ENCODE results near the gene MAEA. TPM values are rescaled to one million over a fixed set of nuclear protein-coding genes. Genes with fewer than 3 reads are reported as not detected.
A peak's percentile ranks its signal among the peaks of the same experiment; 100 is the strongest.

Gene MAEA
- total and polyA plus RNA-seq, 9 of the 15 experiments (the other 6 are each of a cell fraction or from before 2014, with no cell fraction given): 2.1 to 86.5 (median 45.0) TPM

GRCh38 chr4:1246901-1247863 lies 42.5 kb upstream of the MAEA start:
- peak overlapping the region; percentile 86 for H3K4me3 ChIP-seq
- H3K27ac ChIP-seq (ENCODE audit: extremely low read depth, low read depth, low read length): peak overlapping the region; percentile 86
- peak overlapping the region; percentile 82; the same call in 1 of the 2 replicates for H2AFZ ChIP-seq (ENCODE audit: low read depth, low read length)
- H3K4me2 ChIP-seq (ENCODE audit: insufficient read depth, low read length): peak overlapping the region; percentile 78
- H3K9me1 ChIP-seq (ENCODE audit: control insufficient read depth, insufficient read depth, low read length): peaks cover 14% of the 10 kb centered on the region
- in situ Hi-C loops (cut with MboI): no loop called here
- ATAC-seq (peak; percentile 37), FAIRE-seq (peak; percentile 26), DNase-seq (ENCODE audit: extremely low read depth in 1 of 4, low spot score in 3 of 4) (peak; percentile 43 to 53 (median 48))
- CTCF ChIA-PET (ENCODE audit: low intra/inter-chr PET ratio): no interaction called here
- peaks cover 74% of the 10 kb centered on the region for H3K79me2 ChIP-seq (ENCODE audit: control insufficient read depth, insufficient read depth, low read length)
- H3K36me3 ChIP-seq (ENCODE audit: control insufficient read depth, insufficient read depth, low read length): peaks cover 26% of the 10 kb centered on the region; the same call in 1 of the 3 replicates
- no TSS peak for BruUV-seq (replicated peaks)
- intact Hi-C loops (cut with micrococcal nuclease): no loop called here
- H3K27me3 ChIP-seq (ENCODE audit: control insufficient read depth in 2 of 2, insufficient read depth in 2 of 2, low read length in 2 of 2): no peaks in the 10 kb centered on the region
- POLR2A ChIA-PET: interaction anchor here (0.8 to 1.2 kb wide), 4 partner anchors 9 to 229 kb away, joined by 3 to 4 read pairs (median 4); no protein-coding TSS in a partner anchor
- peaks cover 8% of the 10 kb centered on the region for H3K9me3 ChIP-seq (replicated peaks; ENCODE audit: control insufficient read depth, insufficient read depth, low read depth, low read length)
- peaks cover 4 to 83% of the 10 kb centered on the region in 2 experiments; a peak in 4 of 5 replicates for H3K4me1 ChIP-seq (replicated peaks in 1 of 2; ENCODE audit: control insufficient read depth in 2 of 2, insufficient read depth in 2 of 2, low read length in 2 of 2)
- H3K9ac ChIP-seq (ENCODE audit: insufficient read depth in 1 of 2, low read depth in 2 of 2, low read length in 2 of 2): peak overlapping the region; percentile 91 to 94
- H4K20me1 ChIP-seq (replicated peaks; ENCODE audit: control insufficient read depth, insufficient read depth, low read length): no peaks in the 10 kb centered on the region; the same call in 1 of the 2 replicates
- WGBS (ENCODE audit: insufficient coverage, low coverage, missing lambda C conversion rate): 16% methylated on average over 35 of the region's 48 CpGs
- TF ChIP-seq, protein P1, sequence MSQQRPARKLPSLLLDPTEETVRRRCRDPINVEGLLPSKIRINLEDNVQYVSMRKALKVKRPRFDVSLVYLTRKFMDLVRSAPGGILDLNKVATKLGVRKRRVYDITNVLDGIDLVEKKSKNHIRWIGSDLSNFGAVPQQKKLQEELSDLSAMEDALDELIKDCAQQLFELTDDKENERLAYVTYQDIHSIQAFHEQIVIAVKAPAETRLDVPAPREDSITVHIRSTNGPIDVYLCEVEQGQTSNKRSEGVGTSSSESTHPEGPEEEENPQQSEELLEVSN (IDR thresholded peaks at IDR 0.05; ENCODE audit: borderline replicate concordance in 1 of 2, extremely low read depth in 1 of 2, insufficient read depth in 1 of 2, insufficient read length in 1 of 2, low read depth in 1 of 2, low read length in 1 of 2, poor library complexity in 1 of 2, severe bottlenecking in 1 of 2): peak in 1 of 2 experiments; percentile 67
- TF ChIP-seq STAG1 (CRISPR knock-in tag; IDR thresholded peaks at IDR 0.05; ENCODE audit: borderline replicate concordance) (no peak), CHD1 (IDR thresholded peaks at IDR 0.05; ENCODE audit: low read length) (no peak), EP400 (IDR thresholded peaks at IDR 0.05) (no peak), KAT7 (CRISPR knock-in tag; IDR thresholded peaks at IDR 0.05; ENCODE audit: borderline replicate concordance) (peak; percentile 94), MBD2 (IDR thresholded peaks at IDR 0.05; ENCODE audit: borderline replicate concordance, low read depth) (no peak), MYNN (IDR thresholded peaks at IDR 0.05) (no peak), MYNN (CRISPR knock-in tag; IDR thresholded peaks at IDR 0.05) (no peak), TEAD1 (CRISPR knock-in tag; IDR thresholded peaks at IDR 0.05) (no peak), NELFE (IDR thresholded peaks at IDR 0.05; ENCODE audit: insufficient read depth, insufficient read length) (no peak), TFAP4 (CRISPR knock-in tag; IDR thresholded peaks at IDR 0.05; ENCODE audit: borderline replicate concordance) (peak; percentile 37; the same call in 1 of the 2 replicates), RBFOX2 (IDR thresholded peaks at IDR 0.05; ENCODE audit: low read depth, low read length) (peak; percentile 34), ZNF740 (CRISPR knock-in tag; IDR thresholded peaks at IDR 0.05) (no peak), ZNF740 (tag; IDR thresholded peaks at IDR 0.05) (0 out of 4 replicates have a peak, but pooled peaks of 1 of the 2 experiments have one; percentile 32), L3MBTL2 (IDR thresholded peaks at IDR 0.05) (peak; percentile 48; the same call in 1 of the 2 replicates), EGR1 (conservative IDR thresholded peaks at IDR 0.05) (0 out of 2 replicates have a peak, but pooled peaks have one; percentile 22), YY1 (IDR thresholded peaks at IDR 0.05; ENCODE audit: borderline replicate concordance in 1 of 3, control insufficient read depth in 1 of 3, extremely low read depth in 1 of 3, insufficient read depth in 3 of 3, insufficient read length in 1 of 3, insufficient replicate concordance in 2 of 3, low read depth in 1 of 3, low read length in 2 of 3) (peak in 1 of 3 experiments; percentile 7)
